ENCODE results near the gene CDH23.

Gene CDH23

DNA sequence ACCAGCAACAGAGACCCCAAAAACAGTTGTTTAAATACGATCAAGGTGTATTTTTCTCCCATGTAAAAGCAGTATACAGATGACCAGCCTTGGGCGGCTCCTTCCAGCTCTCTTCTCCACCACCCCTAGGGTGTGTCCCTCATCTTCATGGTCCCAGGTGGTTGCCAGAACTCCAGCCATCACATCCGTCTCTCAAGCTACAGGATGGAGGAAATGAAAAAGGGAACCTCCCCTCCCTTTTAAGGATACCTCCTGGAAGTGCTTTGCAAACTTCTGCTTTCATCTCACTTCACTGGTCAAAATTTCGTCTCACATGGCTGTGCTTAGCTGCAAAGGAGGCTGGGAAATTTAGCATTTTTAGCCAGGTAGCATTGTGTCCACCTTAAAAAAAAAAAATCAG lies 263.6 kb downstream of the CDH23 start:
- DNase-seq (ENCODE audit: low spot score): no peak

GRCh38 chr10:71661060-71661622 lies 264.4 kb downstream of the CDH23 start:
- DNase-seq (ENCODE audit: low spot score): no peak

- no peak for DNase-seq (ENCODE audit: low spot score)
These were observed 265.1 kb downstream of the CDH23 start for GRCh38 chr10:71661779-71662336.

DNA sequence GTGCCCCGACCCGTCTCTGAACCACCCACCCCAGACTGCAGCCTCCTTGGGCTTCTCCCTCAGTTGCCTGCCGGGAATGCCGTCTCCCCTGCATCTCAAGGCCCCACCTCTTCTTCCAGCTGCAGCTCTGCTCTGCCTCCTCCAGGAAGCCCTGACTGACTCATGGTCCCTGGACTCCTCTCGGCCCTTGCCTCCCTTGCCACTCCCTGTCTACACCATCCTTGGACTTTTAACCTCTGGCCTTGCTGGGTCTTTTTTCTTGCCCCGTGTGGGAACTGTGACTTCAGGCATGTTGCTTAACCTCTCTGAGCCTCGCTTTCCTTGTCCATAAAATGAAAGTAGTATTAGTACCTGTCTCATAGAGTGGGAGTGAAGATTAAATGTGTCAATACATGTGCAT lies 266.6 kb downstream of the CDH23 start:
- no peak for DNase-seq (ENCODE audit: low spot score)

DNA sequence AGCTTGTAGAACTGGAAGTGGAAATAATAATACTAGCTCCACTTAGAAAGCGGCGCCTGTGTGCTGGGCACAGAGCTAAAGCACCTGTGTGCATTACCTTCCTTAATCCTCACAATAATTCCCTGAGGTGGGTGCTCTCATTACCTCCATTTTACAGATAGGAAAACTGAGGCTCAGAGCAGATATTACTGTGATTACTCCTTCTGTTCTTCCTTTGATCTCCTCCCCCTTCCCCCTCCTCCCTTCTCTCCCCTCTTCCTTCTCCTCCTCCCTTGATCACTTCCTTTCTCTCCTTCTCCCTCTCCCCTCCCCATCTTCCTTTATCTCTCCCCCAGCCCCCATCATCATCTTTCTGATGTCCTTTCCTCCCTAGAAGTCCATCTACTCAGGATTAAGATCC lies 267.9 kb downstream of the CDH23 start:
- no peak for DNase-seq (ENCODE audit: low spot score)

- DNase-seq (ENCODE audit: low spot score): no peak
These were observed 268.7 kb downstream of the CDH23 start for GRCh38 chr10:71665456-71665855.

DNA sequence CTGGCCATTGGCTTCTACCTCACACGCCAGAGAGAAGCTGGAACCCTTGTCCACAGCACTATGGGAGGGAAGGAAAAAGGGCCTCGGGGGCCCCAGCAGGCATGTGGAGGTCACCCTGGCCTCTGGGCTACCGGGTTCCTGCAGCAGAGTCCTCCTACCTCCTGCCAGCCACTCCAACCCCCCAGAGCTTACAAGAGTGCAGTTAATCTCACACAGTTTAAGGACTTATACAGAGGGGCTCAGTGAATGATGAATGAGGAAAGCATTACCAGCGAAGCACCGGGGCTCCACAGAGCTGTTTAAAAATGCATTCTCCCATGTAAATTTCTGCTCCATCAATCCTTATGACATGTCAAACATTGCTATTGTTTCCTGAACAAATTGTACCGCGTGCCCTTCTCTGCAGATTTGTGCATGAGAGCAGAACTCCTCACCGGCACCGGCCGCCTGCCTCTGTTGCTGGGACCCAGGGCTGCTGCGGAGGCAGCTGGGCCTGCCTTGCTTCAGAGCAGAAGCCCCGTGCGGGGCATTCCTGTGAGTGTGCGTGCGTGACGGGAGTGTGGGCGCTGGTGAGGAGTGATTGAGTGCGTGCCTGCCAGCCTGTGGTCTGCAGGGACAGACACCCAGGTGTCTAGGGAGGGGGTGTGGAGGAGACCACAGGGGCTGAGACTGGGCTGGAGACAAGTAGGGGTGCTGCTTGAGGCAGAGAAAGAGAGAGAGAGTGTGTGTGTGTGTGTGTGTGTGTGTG lies 270.1 kb downstream of the CDH23 start:
- DNase-seq (ENCODE audit: low spot score): no peak

- DNase-seq (ENCODE audit: low spot score): no peak
These were observed 270.6 kb downstream of the CDH23 start for GRCh38 chr10:71667387-71667752.

DNA sequence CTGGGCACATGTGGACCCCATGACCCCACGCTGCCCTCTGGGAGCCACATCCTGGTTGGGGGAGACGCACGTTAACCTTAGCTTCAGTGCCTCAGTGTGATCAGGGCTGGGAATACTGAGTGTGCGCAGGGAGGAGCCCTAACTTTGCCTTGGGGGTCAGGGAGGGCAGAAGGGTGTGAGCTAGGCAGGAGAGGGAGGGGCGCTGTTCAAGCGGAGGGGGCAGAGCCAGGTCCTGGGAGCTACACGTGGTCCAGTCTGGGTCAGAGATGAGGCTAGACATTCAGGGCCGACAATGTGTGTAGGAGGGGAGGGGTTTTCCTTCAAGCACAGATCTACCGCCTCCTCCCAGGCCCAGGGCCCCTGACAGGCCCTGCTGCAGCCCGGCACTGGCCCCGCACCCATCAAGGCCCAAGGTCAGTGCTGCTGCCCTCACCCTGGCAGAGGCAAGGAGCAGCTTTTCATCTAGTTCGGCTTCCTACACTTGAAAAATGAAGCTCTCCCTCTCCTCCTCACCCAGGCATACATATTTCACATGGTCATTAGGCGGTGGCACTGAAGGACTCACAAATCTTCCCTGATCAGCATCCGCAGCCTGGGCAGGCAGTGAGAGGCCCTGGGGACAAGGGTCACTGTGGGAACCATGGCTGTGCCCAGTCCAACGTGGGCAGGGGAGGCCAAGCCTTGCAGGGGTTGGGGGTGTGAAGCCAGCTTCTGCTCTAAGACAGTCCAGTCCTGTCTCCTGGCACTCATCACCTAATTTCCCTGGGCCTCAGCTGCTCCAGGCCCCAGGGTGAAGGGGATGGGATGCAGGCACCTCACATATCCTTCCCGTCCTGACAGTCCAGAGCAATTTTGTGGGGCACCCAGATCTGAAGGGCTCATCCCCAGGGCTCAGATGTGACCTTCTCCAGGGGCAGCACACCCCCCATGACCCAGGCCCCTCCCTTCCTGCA lies 275.6 kb downstream of the CDH23 start:
- no peak for DNase-seq (ENCODE audit: low spot score)

- no peak for DNase-seq (ENCODE audit: low spot score)
These were observed 278.7 kb downstream of the CDH23 start for GRCh38 chr10:71675295-71675970.

DNA sequence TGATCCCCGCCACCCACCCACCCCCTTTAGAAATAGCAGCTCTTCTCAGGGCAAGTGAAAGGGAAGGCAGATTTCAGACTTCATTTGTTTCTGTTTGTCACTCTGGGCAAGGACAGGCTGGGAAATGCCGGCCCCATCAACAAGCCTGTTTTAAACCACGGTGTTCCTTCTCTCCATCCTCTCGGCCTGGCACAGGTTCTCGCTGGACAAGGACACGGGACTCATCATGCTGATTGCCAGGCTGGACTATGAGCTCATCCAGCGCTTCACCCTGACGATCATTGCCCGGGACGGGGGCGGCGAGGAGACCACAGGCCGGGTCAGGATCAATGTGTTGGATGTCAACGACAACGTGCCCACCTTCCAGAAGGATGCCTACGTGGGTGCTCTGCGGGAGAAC lies 280.5 kb downstream of the CDH23 start:
- no peak for DNase-seq (ENCODE audit: low spot score)

- no peak for DNase-seq (ENCODE audit: low spot score)
These were observed 281.5 kb downstream of the CDH23 start for GRCh38 chr10:71678057-71678805.

DNA sequence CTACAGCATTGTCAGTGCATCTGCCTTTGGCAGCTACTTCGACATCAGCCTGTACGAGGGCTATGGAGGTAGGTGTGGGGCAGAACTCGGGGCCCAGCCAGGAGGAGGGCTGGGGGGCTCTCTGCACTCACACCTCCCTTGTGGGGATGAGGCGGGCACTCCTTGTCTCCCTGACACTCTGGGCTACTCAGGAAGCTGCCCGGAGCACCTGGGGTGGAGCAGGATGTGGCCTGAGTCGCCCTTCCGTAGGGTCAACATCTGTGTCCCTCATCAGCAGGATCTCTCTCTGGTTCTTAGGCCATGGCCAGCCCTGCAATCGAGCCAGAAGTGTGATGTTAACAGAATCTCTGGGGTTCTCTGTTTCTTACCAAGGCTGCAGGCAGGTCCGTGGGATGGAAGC lies 282.7 kb downstream of the CDH23 start:
- no peak for DNase-seq (ENCODE audit: low spot score)

GRCh38 chr10:71681977-71682376 lies 285.3 kb downstream of the CDH23 start:
- DNase-seq (ENCODE audit: low spot score): no peak

GRCh38 chr10:71683301-71683700 lies 286.6 kb downstream of the CDH23 start:
- no peak for DNase-seq (ENCODE audit: low spot score)

DNA sequence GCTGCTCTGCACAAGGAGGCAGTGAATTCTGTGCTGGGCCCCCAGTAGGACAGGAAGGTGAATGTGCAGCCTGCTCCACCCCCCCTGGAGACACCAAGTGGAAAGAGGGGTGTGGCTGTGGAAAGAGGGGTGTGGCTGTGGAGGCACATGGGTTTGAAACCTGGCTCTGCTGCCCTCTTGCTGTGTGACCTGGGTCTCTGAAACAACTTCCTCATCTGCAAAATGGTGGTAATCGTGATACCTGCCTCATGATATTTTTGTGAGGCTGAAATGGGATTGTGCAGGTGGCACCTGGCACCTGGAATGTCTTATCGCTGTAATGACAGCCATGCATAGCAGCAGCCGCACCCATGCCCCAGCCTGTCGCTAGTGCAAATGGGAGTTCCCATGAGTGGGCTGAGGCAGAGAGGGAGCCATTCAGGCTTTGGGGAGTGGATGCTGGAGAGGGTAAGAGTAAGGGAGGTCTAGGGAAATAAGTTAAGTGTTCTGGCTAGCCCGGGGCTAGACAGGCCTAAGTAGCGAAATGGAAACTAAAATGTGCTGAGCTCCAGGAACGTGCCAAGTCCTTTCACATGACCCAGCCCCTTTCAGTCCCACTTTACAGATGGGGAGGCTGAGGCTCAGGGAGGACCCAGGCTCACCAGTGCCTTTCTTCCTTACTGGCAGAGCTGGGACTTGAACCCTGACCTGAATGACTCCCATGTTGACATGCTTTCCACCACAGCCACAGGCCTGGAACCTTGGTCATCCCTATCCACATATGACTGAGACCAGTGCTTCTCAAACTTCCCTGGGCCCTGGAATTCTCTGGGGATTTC lies 287.8 kb downstream of the CDH23 start:
- DNase-seq (ENCODE audit: low spot score): no peak

GRCh38 chr10:71685554-71686232 lies 289.0 kb downstream of the CDH23 start:
- no peak for DNase-seq (ENCODE audit: low spot score)

DNA sequence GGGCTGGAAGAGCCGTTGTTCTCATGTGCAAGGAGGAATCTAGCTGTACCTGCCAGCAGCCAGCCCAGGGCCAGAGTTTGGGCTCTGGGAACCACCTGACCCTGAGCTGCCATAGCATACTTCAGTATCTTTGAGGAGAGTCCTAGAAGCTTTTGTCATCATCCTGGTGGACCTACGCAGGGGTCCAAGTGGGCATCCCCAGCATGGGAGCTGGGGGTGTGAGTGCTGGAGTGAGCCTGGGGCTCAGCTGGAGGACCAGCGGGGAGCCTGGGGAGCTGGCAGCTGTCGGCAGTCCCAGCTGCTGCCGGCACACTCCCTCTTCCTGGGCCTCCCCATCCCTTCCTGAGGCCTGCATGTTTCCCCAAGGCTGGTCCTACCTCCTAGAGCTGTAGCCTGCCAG lies 290.4 kb downstream of the CDH23 start:
- DNase-seq (ENCODE audit: low spot score): no peak

DNA sequence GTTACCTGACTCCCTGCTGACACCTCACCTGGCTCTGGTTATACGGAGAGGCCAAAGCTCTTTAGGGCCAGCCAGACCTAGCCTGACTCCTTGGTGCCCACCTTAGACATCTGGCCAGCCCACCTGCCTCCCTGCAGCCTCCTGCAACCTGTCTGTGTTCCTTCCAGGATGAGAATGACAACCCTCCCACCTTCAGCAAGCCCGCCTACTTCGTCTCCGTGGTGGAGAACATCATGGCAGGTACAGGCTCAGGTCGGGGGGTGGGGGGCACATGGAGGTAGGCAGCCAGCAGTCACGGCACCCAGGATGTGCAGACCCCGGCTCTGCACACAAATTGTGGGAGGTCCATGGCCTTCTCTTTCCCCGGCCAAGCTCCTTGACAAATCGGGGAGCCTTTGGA lies 290.8 kb downstream of the CDH23 start:
- DNase-seq (ENCODE audit: low spot score): no peak

DNA sequence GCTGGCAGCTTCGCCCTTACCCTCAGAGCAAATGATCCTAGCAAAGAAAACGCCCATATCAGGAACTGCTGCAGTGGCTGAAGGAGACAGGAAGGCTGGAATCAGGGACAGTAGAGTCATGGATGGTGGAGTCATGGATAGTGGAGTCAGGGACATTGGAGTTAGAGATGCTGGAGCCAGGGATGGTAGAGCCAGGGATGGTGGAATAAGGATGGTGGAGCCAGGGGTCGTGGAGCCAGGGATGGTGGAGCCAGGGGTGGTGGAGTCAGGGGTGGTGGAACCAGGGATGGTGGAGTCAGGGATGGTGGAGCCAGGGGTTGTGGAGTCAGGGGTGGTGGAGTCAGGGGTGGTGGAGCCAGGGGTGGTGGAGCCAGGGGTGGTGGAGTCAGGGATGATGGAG lies 291.5 kb downstream of the CDH23 start:
- no peak for DNase-seq (ENCODE audit: low spot score)

Measured in CD4-positive, alpha-beta T cell treated with Interleukin-2 at 100 ng/mL for 4 hours (primary cell).